Stimulated activated CD4-positive, alpha-beta T cell treated with anti-CD3 and anti-CD28 coated beads, TNF-alpha, amount 100 ng/mL, for 4 hours (primary cell): Measurements from ENCODE around the gene TRIM41.
A peak's percentile ranks its signal among the peaks of the same experiment; 100 is the strongest.
"Not testable (repeated sequence)": the region's sequence is repeated elsewhere in the genome, so short reads cannot be mapped to it uniquely, and the experiment has no call there.

ENCODE experiments used
- DNase-seq, 3 experiments: peaks; one replicate each; pipeline ENCODE4 v3.0.0-alpha.2; 2020; ENCODE audit warnings: low read depth in 3 of 3

TRIM41 gene

GRCh38 chr5:181223058-181223728 is at the start of gene TRIM41:
TRIM41 (plus strand) TSS chr5:181223281; CDS start chr5:181224000, 719 bp downstream.
- peak; percentile 91 to 95 (median 95) for DNase-seq

- DNase-seq, result peak in 2 of 3 experiments; percentile 42 to 66
These were observed 49.4 kb upstream of the TRIM41 start for GRCh38 chr5:181173420-181174342.

- no peak for DNase-seq
These were observed 46.7 kb upstream of the TRIM41 start for GRCh38 chr5:181176254-181176952.

- DNase-seq, result not testable (repeated sequence)
These were observed 45.5 kb upstream of the TRIM41 start for GRCh38 chr5:181177559-181177958.

GRCh38 chr5:181181650-181182565 is 41.2 kb upstream of the TRIM41 start:
- no peak for DNase-seq

- DNase-seq, result no peak
These were observed 40.4 kb upstream of the TRIM41 start for GRCh38 chr5:181182651-181183050.

- DNase-seq, result no peak
These were observed 38.2 kb upstream of the TRIM41 start for GRCh38 chr5:181184845-181185216.

GRCh38 chr5:181185560-181185959 is 37.5 kb upstream of the TRIM41 start:
- DNase-seq, result no peak

GRCh38 chr5:181186022-181186421 is 37.1 kb upstream of the TRIM41 start:
- no peak for DNase-seq

- no peak for DNase-seq
These were observed 36.0 kb upstream of the TRIM41 start for GRCh38 chr5:181186986-181187499.

- no peak for DNase-seq
These were observed 35.4 kb upstream of the TRIM41 start for GRCh38 chr5:181187500-181188213.

- peak; percentile 67 to 73 (median 67) for DNase-seq
These were observed 34.2 kb upstream of the TRIM41 start for GRCh38 chr5:181188700-181189362.

- DNase-seq, result peak in 2 of 3 experiments; percentile 42 to 48
These were observed 33.6 kb upstream of the TRIM41 start for GRCh38 chr5:181189363-181189961.

GRCh38 chr5:181189962-181190710 is 32.9 kb upstream of the TRIM41 start:
- DNase-seq, result no peak

- no peak for DNase-seq
These were observed 32.2 kb upstream of the TRIM41 start for GRCh38 chr5:181190711-181191525.

GRCh38 chr5:181191526-181192336 is 31.4 kb upstream of the TRIM41 start:
- DNase-seq, result peak; percentile 91 to 94 (median 92)
